SK-N-SH treated with all-trans-retinoic acid at 6 μM for 48 hours (cell line): ENCODE data around the gene CCDC32.
A peak's percentile ranks its signal among the peaks of the same experiment; 100 is the strongest.

ENCODE experiments used
- ATAC-seq: fragments of 200-7000 bp; cut with Tn5 transposase; 3 replicates; pipeline ENCODE4 v1.9.1; 2020; ENCODE audit warnings: mild to moderate bottlenecking, moderate library complexity
- BACH2 ChIP-seq: fragments of 250-450 bp; sonication (Bioruptor Pico); IDR thresholded peaks from 2 replicates; pipeline ENCODE4 v1.9.0; 2021; ENCODE audit warnings: mild to moderate bottlenecking, borderline replicate concordance
- CREB5 ChIP-seq: fragments of 250-450 bp; sonication (Bioruptor Pico); IDR thresholded peaks from 2 replicates; pipeline ENCODE4 v1.5.1; 2020; ENCODE audit warnings: low read depth, mild to moderate bottlenecking, moderate library complexity
- CSDC2 ChIP-seq: fragments of 250-450 bp; sonication (Bioruptor Pico); IDR thresholded peaks from 2 replicates; pipeline ENCODE4 v1.5.0; 2020; ENCODE audit warnings: mild to moderate bottlenecking, moderate library complexity
- ESRRG ChIP-seq: fragments of 250-450 bp; sonication (Bioruptor Pico); IDR thresholded peaks from 2 replicates; pipeline ENCODE4 v1.6.1; 2021; ENCODE audit warnings: mild to moderate bottlenecking
- GLIS3 ChIP-seq: fragments of 250-450 bp; sonication (Bioruptor Pico); IDR thresholded peaks from 2 replicates; pipeline ENCODE4 v1.5.0; 2020; ENCODE audit warnings: mild to moderate bottlenecking, moderate library complexity
- OSR1 ChIP-seq: fragments of 250-450 bp; sonication (Bioruptor Pico); IDR thresholded peaks from 2 replicates; pipeline ENCODE4 v1.8.0; 2022; ENCODE audit warnings: moderate library complexity, mild to moderate bottlenecking, inconsistent platforms
- PPARA ChIP-seq: fragments of 250-450 bp; sonication (Bioruptor Pico); IDR thresholded peaks from 2 replicates; pipeline ENCODE4 v1.5.0; 2020; ENCODE audit warnings: mild to moderate bottlenecking, borderline replicate concordance
- RARB ChIP-seq: fragments of 250-450 bp; sonication (Bioruptor Pico); IDR thresholded peaks from 2 replicates; pipeline ENCODE4 v1.8.0; 2021; ENCODE audit warnings: mild to moderate bottlenecking, moderate library complexity
- SNAI2 ChIP-seq: fragments of 250-450 bp; sonication (Bioruptor Pico); IDR thresholded peaks from 2 replicates; pipeline ENCODE4 v1.5.0; 2020; ENCODE audit warnings: mild to moderate bottlenecking, moderate library complexity
- ZFP30 ChIP-seq: fragments of 450-650 bp; formaldehyde crosslinking; IDR thresholded peaks from 2 replicates; pipeline ENCODE4 v1.5.0; 2022; ENCODE audit warnings: mild to moderate bottlenecking, moderate library complexity
- ZNF565 ChIP-seq: fragments of 450-650 bp; formaldehyde crosslinking; conservative IDR thresholded peaks from 2 replicates; pipeline ENCODE4 v1.5.0; 2020; ENCODE audit warnings: low read depth, mild to moderate bottlenecking, moderate library complexity
- ZNF70 ChIP-seq: fragments of 450-650 bp; formaldehyde crosslinking; IDR thresholded peaks from 2 replicates; pipeline ENCODE4 v1.5.0; 2020; ENCODE audit warnings: mild to moderate bottlenecking, moderate library complexity
- ZNF8 ChIP-seq: fragments of 450-650 bp; formaldehyde crosslinking; IDR thresholded peaks from 2 replicates; pipeline ENCODE4 v1.5.0; 2020; ENCODE audit warnings: mild to moderate bottlenecking, moderate library complexity
- TF ChIP-seq, protein P1 (sequence below): fragments of 250-450 bp; sonication (Bioruptor Pico); IDR thresholded peaks from 2 replicates; pipeline ENCODE4 v1.8.0; 2021; ENCODE audit warnings: low read depth, mild to moderate bottlenecking, moderate library complexity, borderline replicate concordance
- TF ChIP-seq, protein P2 (sequence below): fragments of 250-450 bp; sonication (Bioruptor Pico); IDR thresholded peaks from 2 replicates; pipeline ENCODE4 v1.5.1; 2021; ENCODE audit warnings: mild to moderate bottlenecking, moderate library complexity
- TF ChIP-seq, protein P3 (sequence below): fragments of 250-450 bp; sonication (Bioruptor Pico); IDR thresholded peaks from 2 replicates; pipeline ENCODE4 v1.8.0; 2020; ENCODE audit warnings: mild to moderate bottlenecking, moderate library complexity, borderline replicate concordance
- TF ChIP-seq, protein P4 (sequence below): fragments of 250-450 bp; sonication (Bioruptor Pico); IDR thresholded peaks from 2 replicates; pipeline ENCODE4 v1.5.0; 2020; ENCODE audit warnings: mild to moderate bottlenecking, moderate library complexity

The CCDC32 gene, protein sequence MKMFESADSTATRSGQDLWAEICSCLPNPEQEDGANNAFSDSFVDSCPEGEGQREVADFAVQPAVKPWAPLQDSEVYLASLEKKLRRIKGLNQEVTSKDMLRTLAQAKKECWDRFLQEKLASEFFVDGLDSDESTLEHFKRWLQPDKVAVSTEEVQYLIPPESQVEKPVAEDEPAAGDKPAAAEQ

DNA sequence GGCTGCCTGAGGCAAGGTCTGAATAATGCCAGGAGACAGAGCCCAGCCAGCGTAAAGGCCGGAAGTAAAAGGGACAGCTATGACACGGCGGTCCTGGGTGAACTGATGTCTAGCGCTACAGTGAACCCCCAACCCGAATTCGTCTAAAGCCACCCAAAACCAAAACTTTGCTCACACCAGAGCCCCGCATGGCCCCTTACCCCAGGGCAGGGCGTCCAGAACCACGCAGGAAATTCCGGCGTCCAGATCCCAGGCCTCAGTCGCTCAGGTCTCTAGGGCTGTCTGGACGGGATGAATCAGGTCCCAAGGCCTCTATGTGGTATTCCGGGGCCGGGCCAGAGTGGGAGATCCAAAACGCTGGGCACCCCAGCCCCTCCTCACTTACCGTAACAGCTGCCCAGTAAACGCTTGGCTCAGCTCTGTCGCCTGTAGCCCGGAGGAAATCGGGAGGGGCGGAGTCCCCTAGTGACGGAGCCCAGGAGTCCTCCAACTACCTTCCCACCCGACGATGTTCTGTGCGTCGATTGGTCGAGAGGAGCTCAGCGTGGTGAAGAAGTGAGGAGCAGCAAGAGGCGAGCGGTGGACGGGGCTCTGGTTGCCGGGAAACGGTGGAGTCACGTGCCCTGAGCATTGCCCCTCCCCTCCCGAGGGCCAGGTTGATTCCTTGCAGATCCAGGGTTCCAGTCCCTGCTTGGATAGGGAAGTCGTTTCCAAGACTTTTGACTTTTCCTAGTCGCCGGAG lies at the start of gene CCDC32:
CCDC32 (minus strand) TSS at position 452 of the 742 bp plus-strand sequence. CDS start 2,027 bp downstream, outside the sequence.
- TF ChIP-seq, protein P1, sequence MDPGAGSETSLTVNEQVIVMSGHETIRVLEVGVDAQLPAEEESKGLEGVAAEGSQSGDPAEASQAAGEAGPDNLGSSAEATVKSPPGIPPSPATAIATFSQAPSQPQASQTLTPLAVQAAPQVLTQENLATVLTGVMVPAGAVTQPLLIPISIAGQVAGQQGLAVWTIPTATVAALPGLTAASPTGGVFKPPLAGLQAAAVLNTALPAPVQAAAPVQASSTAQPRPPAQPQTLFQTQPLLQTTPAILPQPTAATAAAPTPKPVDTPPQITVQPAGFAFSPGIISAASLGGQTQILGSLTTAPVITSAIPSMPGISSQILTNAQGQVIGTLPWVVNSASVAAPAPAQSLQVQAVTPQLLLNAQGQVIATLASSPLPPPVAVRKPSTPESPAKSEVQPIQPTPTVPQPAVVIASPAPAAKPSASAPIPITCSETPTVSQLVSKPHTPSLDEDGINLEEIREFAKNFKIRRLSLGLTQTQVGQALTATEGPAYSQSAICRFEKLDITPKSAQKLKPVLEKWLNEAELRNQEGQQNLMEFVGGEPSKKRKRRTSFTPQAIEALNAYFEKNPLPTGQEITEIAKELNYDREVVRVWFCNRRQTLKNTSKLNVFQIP (CRISPR knock-in tag) = no peak
- TF ChIP-seq GLIS3 (CRISPR knock-in tag) (no peak), ZNF8 (CRISPR knock-in tag) (no peak), ZFP30 (CRISPR knock-in tag) (no peak), RARB (no peak), BACH2 (no peak), ZNF565 (CRISPR knock-in tag) (no peak), CSDC2 (CRISPR knock-in tag) (no peak), CREB5 (CRISPR knock-in tag) (no peak), OSR1 (CRISPR knock-in tag) (no peak), ESRRG (no peak), ZNF70 (CRISPR knock-in tag) (no peak), PPARA (CRISPR knock-in tag) (no peak)
- TF ChIP-seq, protein P2, sequence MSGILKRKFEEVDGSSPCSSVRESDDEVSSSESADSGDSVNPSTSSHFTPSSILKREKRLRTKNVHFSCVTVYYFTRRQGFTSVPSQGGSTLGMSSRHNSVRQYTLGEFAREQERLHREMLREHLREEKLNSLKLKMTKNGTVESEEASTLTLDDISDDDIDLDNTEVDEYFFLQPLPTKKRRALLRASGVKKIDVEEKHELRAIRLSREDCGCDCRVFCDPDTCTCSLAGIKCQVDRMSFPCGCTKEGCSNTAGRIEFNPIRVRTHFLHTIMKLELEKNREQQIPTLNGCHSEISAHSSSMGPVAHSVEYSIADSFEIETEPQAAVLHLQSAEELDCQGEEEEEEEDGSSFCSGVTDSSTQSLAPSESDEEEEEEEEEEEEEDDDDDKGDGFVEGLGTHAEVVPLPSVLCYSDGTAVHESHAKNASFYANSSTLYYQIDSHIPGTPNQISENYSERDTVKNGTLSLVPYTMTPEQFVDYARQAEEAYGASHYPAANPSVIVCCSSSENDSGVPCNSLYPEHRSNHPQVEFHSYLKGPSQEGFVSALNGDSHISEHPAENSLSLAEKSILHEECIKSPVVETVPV (CRISPR knock-in tag) = no peak
- TF ChIP-seq, protein P3, sequence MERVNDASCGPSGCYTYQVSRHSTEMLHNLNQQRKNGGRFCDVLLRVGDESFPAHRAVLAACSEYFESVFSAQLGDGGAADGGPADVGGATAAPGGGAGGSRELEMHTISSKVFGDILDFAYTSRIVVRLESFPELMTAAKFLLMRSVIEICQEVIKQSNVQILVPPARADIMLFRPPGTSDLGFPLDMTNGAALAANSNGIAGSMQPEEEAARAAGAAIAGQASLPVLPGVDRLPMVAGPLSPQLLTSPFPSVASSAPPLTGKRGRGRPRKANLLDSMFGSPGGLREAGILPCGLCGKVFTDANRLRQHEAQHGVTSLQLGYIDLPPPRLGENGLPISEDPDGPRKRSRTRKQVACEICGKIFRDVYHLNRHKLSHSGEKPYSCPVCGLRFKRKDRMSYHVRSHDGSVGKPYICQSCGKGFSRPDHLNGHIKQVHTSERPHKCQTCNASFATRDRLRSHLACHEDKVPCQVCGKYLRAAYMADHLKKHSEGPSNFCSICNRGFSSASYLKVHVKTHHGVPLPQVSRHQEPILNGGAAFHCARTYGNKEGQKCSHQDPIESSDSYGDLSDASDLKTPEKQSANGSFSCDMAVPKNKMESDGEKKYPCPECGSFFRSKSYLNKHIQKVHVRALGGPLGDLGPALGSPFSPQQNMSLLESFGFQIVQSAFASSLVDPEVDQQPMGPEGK (CRISPR knock-in tag) = no peak
- TF ChIP-seq, protein P4, sequence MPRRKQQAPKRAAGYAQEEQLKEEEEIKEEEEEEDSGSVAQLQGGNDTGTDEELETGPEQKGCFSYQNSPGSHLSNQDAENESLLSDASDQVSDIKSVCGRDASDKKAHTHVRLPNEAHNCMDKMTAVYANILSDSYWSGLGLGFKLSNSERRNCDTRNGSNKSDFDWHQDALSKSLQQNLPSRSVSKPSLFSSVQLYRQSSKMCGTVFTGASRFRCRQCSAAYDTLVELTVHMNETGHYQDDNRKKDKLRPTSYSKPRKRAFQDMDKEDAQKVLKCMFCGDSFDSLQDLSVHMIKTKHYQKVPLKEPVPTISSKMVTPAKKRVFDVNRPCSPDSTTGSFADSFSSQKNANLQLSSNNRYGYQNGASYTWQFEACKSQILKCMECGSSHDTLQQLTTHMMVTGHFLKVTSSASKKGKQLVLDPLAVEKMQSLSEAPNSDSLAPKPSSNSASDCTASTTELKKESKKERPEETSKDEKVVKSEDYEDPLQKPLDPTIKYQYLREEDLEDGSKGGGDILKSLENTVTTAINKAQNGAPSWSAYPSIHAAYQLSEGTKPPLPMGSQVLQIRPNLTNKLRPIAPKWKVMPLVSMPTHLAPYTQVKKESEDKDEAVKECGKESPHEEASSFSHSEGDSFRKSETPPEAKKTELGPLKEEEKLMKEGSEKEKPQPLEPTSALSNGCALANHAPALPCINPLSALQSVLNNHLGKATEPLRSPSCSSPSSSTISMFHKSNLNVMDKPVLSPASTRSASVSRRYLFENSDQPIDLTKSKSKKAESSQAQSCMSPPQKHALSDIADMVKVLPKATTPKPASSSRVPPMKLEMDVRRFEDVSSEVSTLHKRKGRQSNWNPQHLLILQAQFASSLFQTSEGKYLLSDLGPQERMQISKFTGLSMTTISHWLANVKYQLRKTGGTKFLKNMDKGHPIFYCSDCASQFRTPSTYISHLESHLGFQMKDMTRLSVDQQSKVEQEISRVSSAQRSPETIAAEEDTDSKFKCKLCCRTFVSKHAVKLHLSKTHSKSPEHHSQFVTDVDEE (CRISPR knock-in tag) = no peak
- TF ChIP-seq, all 23 proteins: peak for 0
- peak; percentile 97 for ATAC-seq

DNA sequence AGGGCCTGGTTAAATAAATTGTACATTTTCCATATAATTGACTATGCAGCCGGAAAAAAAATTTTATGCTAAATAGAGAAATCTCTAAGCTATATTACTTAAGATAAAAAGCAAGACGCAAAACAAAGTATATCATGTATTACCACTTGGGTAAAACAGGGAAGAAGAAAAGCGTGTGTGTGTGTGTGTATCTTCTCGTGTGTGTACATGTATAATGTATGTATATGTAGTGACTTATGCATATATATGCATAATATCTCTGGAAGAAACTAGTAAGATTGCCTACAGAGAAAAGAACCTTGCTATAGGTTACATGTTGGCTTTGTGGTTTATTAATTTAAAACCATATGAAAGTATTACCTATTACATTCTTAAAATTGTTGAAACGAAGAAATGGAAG lies 48.2 kb upstream of the CCDC32 start:
- TF ChIP-seq PPARA (CRISPR knock-in tag) (no peak), CSDC2 (CRISPR knock-in tag) (no peak), GLIS3 (CRISPR knock-in tag) (no peak), SNAI2 (no peak)
- TF ChIP-seq, protein P1 (CRISPR knock-in tag) = no peak
- TF ChIP-seq, protein P2 (CRISPR knock-in tag) = no peak
- TF ChIP-seq, all 23 proteins: peak for 0
- no peak for ATAC-seq
